22Rv1 (cell line): ENCODE results near the gene BECN2.

Source experiments
- ZFX ChIP-seq: fragments of 450-650 bp; IDR thresholded peaks from 2 replicates; pipeline ENCODE4 v1.6.1; 2017; ENCODE audit warnings: antibody characterized with exemption, borderline replicate concordance
- TF ChIP-seq, protein P1 (sequence below): fragments of 450-650 bp; IDR thresholded peaks from 2 replicates; pipeline ENCODE4 v1.5.1; 2017; ENCODE audit warnings: mild to moderate bottlenecking

DNA sequence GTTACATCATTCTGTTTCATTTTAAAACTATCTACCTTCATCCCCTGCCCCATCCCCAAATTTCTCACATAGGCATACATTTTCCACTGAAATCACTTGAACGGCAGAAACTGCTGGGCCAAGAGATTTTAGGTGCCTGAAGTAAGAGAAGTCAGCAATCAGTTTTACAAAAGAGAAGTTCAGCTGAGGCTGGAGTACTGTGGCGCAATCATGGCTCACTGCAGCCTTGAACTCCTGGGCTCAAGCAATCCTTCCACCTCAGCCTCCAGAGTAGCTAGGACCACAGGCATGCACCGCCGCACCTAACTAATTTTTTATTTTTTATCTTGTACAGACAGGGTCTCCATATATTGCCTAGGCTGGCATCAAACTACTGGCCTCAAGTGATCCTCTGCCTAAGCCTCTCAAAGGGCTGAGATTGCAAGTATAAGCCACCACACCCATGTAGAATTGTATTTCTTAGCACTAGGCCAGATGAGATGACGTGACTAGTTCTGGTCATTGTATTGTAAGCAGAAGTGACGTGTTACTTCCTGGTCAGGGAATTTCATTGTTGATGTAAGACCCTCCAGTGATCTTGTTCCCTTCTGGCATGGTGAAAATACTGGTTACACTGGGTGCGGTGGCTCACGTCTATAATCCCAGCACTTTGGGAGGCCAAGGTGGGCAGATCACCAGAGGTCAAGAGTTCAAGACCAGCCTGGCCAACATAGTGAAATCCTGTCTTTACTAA lies 7.1 kb downstream of the BECN2 start:
- TF ChIP-seq, protein P1, sequence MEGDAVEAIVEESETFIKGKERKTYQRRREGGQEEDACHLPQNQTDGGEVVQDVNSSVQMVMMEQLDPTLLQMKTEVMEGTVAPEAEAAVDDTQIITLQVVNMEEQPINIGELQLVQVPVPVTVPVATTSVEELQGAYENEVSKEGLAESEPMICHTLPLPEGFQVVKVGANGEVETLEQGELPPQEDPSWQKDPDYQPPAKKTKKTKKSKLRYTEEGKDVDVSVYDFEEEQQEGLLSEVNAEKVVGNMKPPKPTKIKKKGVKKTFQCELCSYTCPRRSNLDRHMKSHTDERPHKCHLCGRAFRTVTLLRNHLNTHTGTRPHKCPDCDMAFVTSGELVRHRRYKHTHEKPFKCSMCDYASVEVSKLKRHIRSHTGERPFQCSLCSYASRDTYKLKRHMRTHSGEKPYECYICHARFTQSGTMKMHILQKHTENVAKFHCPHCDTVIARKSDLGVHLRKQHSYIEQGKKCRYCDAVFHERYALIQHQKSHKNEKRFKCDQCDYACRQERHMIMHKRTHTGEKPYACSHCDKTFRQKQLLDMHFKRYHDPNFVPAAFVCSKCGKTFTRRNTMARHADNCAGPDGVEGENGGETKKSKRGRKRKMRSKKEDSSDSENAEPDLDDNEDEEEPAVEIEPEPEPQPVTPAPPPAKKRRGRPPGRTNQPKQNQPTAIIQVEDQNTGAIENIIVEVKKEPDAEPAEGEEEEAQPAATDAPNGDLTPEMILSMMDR: no peak
- no peak for TF ChIP-seq ZFX
